Esophagus muscularis mucosa (tissue), 4 donors: ENCODE results near the gene FERMT2. TPM values are rescaled to one million over a fixed set of nuclear protein-coding genes. Genes with fewer than 3 reads are reported as not detected.

Source experiments
- DNase-seq: peaks from one replicate; pipeline ENCODE4 v3.0.0-alpha.2; 2017; ENCODE audit errors: extremely low spot score
- H3K27ac ChIP-seq, 4 donors: fragments of 200-600 bp; sonication (generic); replicated peaks in 1 of 4; 1 replicate in 3 of 4; 2 replicates in 1 of 4; pipeline ENCODE4 v1.5.1; 2016 to 2019; ENCODE audit warnings: mild to moderate bottlenecking in 1 of 4
- H3K27me3 ChIP-seq, 4 donors: fragments of 200-600 bp; sonication (generic); one replicate each; pipeline versions ENCODE4 v1.5.1 to v1.6.0; 2016 to 2019
- H3K36me3 ChIP-seq, 4 donors: fragments of 200-600 bp; sonication (generic); one replicate each; pipeline ENCODE4 v1.5.1; 2016 to 2019
- H3K4me1 ChIP-seq, 4 donors: fragments of 200-600 bp; sonication (generic); one replicate each; pipeline ENCODE4 v1.5.1; 2016 to 2019
- H3K4me3 ChIP-seq, 4 donors: fragments of 200-600 bp; sonication (generic); 1 replicate in 2 of 4; 2 replicates in 2 of 4; pipeline ENCODE4 v1.5.1; 2016 to 2019; ENCODE audit warnings: mild to moderate bottlenecking in 4 of 4, moderate library complexity in 1 of 4
- H3K9me3 ChIP-seq, 4 donors: fragments of 200-600 bp; sonication (generic); 1 replicate in 3 of 4; 2 replicates in 1 of 4; pipeline ENCODE4 v1.5.1; 2016 to 2019
- CTCF ChIP-seq, 3 experiments: fragments of 200-600 bp in 2 of 3; fragments of 450-650 bp in 1 of 3; sonication (generic) in 2 of 3; IDR thresholded peaks; one replicate each; pipeline ENCODE4 v1.5.1; 2017 to 2019; ENCODE audit warnings: antibody characterized with exemption in 3 of 3, mild to moderate bottlenecking in 2 of 3, moderate library complexity in 1 of 3
- EP300 ChIP-seq: sonication (generic); formaldehyde crosslinking; IDR thresholded peaks from one replicate; pipeline ENCODE4 v1.6.1; 2017; ENCODE audit warnings: antibody characterized with exemption
- POLR2A ChIP-seq: fragments of 450-650 bp; IDR thresholded peaks from one replicate; pipeline ENCODE4 v1.6.1; 2017; ENCODE audit warnings: antibody characterized with exemption, moderate library complexity, mild to moderate bottlenecking, low read depth
- POLR2AphosphoS5 ChIP-seq, 2 donors: sonication (generic); formaldehyde crosslinking; IDR thresholded peaks; one replicate each; pipeline ENCODE4 v1.6.1; 2017; ENCODE audit warnings: antibody characterized with exemption in 2 of 2
- WGBS: methylation state at CpG from one replicate; pipeline ENCODE4 v1.1.5; 2018; 5-methylcytosine and 5-hydroxymethylcytosine counted together
- intact Hi-C: fragments of 100-400 bp; cut with DNase I; formaldehyde crosslinking; loops from one replicate; pipeline ENCODE4 v1.15.1; 2023
- total RNA-seq, 4 donors: library from RNA; depleted of rRNA; stranded (reverse); fragments of >200 nt; gene quantifications; one replicate each; pipeline versions ENCODE4 v1.1.0 to v1.2.1, GENCODE V29; 2016

FERMT2 gene
- total RNA-seq, 4 donors from 2014 or later: 293 to 397 (median 370) TPM

GRCh38 chr14:52961060-52961639 is 10.3 kb upstream of the FERMT2 start:
- no peaks in the 10 kb centered on the region for H3K36me3 ChIP-seq
- no peak for DNase-seq
- intact Hi-C loops: loop anchor here (2.0 to 5.0 kb wide), 2 partner anchors 96 to 138 kb away; no protein-coding TSS in a partner anchor

DNA sequence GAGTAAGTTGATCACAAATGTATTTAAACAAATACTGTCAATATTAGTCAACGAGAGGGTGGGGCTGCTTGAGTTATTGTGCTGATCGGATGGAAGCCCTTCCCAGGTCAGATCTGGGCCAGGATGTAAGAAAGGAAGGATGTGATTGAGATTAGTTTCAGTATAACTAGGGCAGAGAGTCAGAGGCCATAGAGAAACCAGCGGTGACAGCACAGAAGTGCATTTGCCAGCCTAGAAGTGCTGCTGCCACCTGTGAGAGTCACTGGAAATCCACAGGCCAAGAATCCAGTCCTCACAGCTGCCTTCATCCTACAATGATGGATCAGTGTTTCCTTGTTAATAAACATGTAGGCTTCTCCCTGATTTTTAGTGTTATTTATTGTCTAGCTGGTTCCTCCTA is 9.8 kb upstream of the FERMT2 start:
- intact Hi-C loops: loop anchor here (2.0 to 5.0 kb wide), 2 partner anchors 97 to 138 kb away; no protein-coding TSS in a partner anchor
- Histone ChIP-seq H3K36me3 (no peaks in the 10 kb centered on the region), H3K4me1 (peaks cover 8 to 27% (median 19%) of the 10 kb centered on the region in 4 donors), H3K27me3 (no peaks in the 10 kb centered on the region), H3K4me3 (no peak overlapping the region), H3K27ac (peak overlapping the region; percentile 53 to 68 (median 64)), H3K9me3 (no peaks in the 10 kb centered on the region)
- 73% methylated on average over 3 of the region's 3 CpGs for WGBS
- TF ChIP-seq POLR2A: no peak
- no peak for TF ChIP-seq EP300
- TF ChIP-seq CTCF (IDR thresholded peaks at IDR 0.05): no peak
- TF ChIP-seq POLR2AphosphoS5 (IDR thresholded peaks at IDR 0.05): no peak
- DNase-seq: no peak

More at GRCh38 chr14:52961060-52961639, 10.3 kb upstream of the FERMT2 start:
- no peaks in the 10 kb centered on the region for H3K9me3 ChIP-seq
- no peak overlapping the region for H3K4me3 ChIP-seq
- peak overlapping the region; percentile 53 to 68 (median 64) for H3K27ac ChIP-seq
- H3K4me1 ChIP-seq: peaks cover 8 to 22% (median 19%) of the 10 kb centered on the region in 4 donors
- TF ChIP-seq POLR2AphosphoS5 (IDR thresholded peaks at IDR 0.05) (no peak), CTCF (IDR thresholded peaks at IDR 0.05) (peak; percentile 61 to 80 (median 77)), EP300 (no peak)
- 56% methylated on average over 4 of the region's 4 CpGs for WGBS
- no peaks in the 10 kb centered on the region for H3K27me3 ChIP-seq

- 41% methylated on average over 6 of the region's 6 CpGs for WGBS
- no peak for DNase-seq
- Histone ChIP-seq H3K9me3 (no peaks in the 10 kb centered on the region), H3K36me3 (no peaks in the 10 kb centered on the region), H3K4me1 (peaks cover 0 to 44% (median 34%) of the 10 kb centered on the region in 4 donors), H3K27ac (peak overlapping the region; percentile 99 to 100 (median 99)), H3K27me3 (no peaks in the 10 kb centered on the region), H3K4me3 (peak overlapping the region; percentile 36 to 50 (median 46))
- intact Hi-C loops: loop anchor here (10.0 kb wide), 1 partner anchor 200 kb away; the partner anchor contains the start of gene DDHD1
- peak in 1 of 3 experiments; percentile 36 for TF ChIP-seq CTCF (IDR thresholded peaks at IDR 0.05)
- no peak for TF ChIP-seq POLR2A
- peak; percentile 81 to 93 for TF ChIP-seq POLR2AphosphoS5 (IDR thresholded peaks at IDR 0.05)
- TF ChIP-seq EP300: no peak
Observed at GRCh38 chr14:52954346-52955214, 3.7 kb upstream of the FERMT2 start.

DNA sequence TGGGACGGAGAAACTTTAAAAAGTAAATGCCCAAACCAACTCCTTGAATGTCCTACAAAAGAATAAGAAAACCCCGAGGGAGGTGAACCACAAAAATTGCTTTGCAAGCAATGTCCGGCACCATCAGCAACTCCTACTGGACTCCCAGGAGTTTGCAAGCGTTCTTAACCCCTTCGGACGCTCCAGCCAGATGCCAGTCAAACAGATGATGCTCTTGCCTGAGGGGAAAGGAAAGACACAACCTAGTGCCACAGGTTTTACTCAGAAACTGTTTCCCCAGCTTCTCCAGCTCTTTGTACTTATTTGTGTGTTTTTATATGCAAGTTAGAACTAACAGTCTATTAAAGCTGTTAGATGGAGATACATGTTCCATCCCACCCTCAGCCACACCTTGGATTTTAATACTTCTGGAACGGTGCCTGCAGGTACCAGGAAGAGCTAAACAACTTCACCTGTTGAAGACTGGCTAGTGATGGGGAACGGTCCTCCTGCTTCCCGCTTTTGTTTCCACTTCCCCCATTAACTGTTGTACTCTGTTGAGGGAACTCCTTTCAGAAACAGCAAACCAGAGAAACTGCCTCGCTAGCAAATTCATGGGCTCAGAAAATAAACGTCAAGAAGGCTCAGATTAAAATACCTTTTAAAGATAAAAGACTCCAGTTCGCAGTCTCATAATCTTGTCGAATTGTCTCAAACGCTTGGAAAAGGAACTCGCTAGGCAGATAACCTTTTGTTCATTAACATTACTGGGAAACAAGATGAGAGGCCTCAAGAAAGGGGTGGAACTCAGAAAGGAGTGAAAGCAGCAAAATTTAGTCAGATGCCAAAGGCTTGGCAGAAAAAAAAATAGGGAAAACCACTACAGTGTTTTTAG is 1.1 kb upstream of the FERMT2 start:
- peak; percentile 91 for DNase-seq
- 3% methylated on average over 15 of the region's 15 CpGs for whole genome bisulfite sequencing
- Histone ChIP-seq H3K4me1 (peaks cover 11 to 65% (median 53%) of the 10 kb centered on the region in 4 donors), H3K9me3 (no peaks in the 10 kb centered on the region), H3K27ac (peak overlapping the region; percentile 99 to 100 (median 99)), H3K4me3 (peak overlapping the region; percentile 86 to 95 (median 92)), H3K27me3 (no peaks in the 10 kb centered on the region), H3K36me3 (peaks cover 0 to 5% (median 2%) of the 10 kb centered on the region in 4 donors)
- TF ChIP-seq CTCF (IDR thresholded peaks at IDR 0.05) (peak in 2 of 3 experiments; percentile 34 to 55), EP300 (no peak)
- intact Hi-C loops: loop anchor here (10.0 kb wide), 1 partner anchor 203 kb away; the partner anchor contains the start of gene DDHD1
